ENCODE data around the gene SGSM2.

DNA sequence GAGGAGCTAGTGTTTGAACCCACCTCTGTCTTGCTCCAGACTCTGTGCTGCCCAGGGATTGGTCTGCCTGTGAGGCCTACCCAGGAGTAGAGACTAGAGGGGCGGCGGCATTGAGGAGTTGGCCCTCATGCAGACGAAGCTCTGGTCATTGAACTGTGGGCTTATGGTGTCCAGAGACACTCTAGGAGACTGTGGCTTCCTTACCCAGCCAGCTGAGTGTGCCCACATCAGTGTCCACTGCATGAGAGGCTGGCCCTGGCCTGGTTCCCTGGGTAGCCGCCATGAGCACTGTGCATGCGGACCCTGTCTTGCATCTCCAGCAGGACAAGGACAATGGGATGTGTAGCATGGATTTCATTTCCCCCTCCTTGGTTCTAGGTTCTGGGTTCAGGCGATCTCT lies 14.0 kb downstream of the SGSM2 start:
- TF ChIP-seq TAF1 (IDR thresholded peaks at IDR 0.05; ENCODE audit: borderline replicate concordance, low read depth, low read length) (no peak), POLR2AphosphoS5 (IDR thresholded peaks at IDR 0.05; ENCODE audit: low read depth, low read length) (no peak)
